ENCODE data around the gene TSPAN18.

- TF ChIP-seq, protein P1, sequence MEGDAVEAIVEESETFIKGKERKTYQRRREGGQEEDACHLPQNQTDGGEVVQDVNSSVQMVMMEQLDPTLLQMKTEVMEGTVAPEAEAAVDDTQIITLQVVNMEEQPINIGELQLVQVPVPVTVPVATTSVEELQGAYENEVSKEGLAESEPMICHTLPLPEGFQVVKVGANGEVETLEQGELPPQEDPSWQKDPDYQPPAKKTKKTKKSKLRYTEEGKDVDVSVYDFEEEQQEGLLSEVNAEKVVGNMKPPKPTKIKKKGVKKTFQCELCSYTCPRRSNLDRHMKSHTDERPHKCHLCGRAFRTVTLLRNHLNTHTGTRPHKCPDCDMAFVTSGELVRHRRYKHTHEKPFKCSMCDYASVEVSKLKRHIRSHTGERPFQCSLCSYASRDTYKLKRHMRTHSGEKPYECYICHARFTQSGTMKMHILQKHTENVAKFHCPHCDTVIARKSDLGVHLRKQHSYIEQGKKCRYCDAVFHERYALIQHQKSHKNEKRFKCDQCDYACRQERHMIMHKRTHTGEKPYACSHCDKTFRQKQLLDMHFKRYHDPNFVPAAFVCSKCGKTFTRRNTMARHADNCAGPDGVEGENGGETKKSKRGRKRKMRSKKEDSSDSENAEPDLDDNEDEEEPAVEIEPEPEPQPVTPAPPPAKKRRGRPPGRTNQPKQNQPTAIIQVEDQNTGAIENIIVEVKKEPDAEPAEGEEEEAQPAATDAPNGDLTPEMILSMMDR (IDR thresholded peaks at IDR 0.05), result no peak
- TF ChIP-seq POLR2A (IDR thresholded peaks at IDR 0.05), result no peak
Observed at GRCh38 chr11:44765026-44765595, 38.3 kb downstream of the TSPAN18 start.
